ENCODE data around the gene ALDH16A1. TPM values are rescaled to one million over a fixed set of nuclear protein-coding genes. Genes with fewer than 3 reads are reported as not detected.

ALDH16A1 gene
- total RNA-seq, 1 donor from 2014 or later, result 61.4 TPM

GRCh38 chr19:49440439-49441209 lies 12.4 kb upstream of the ALDH16A1 start:
- Mint-ChIP-seq H3K4me1 (peaks cover 48% of the 10 kb centered on the region), H3K27me3 (peaks cover 63% of the 10 kb centered on the region), H3K9me3 (no peaks in the 10 kb centered on the region), H3K27ac (no peak overlapping the region), H3K36me3 (ENCODE audit: low read depth) (no peaks in the 10 kb centered on the region), H3K4me3 (peak overlapping the region; percentile 64)
- ChIA-PET POLR2A (interaction anchor here (0.8 kb wide), 2 partner anchors 11 to 49 kb away, joined by 3 read pairs; no protein-coding TSS in a partner anchor), CTCF (interaction anchor here (2.9 to 3.3 kb wide), 2 partner anchors 29 to 49 kb away, joined by 9 to 28 read pairs; no protein-coding TSS in a partner anchor)
- ATAC-seq (ENCODE audit: low read depth) (no peak), DNase-seq (no peak)
- intact Hi-C loops (cut with micrococcal nuclease), result loop anchor here (2.0 kb wide), 1 partner anchor 18 kb away; the partner anchor contains the start of gene PTH2
- TF ChIP-seq, protein P1, sequence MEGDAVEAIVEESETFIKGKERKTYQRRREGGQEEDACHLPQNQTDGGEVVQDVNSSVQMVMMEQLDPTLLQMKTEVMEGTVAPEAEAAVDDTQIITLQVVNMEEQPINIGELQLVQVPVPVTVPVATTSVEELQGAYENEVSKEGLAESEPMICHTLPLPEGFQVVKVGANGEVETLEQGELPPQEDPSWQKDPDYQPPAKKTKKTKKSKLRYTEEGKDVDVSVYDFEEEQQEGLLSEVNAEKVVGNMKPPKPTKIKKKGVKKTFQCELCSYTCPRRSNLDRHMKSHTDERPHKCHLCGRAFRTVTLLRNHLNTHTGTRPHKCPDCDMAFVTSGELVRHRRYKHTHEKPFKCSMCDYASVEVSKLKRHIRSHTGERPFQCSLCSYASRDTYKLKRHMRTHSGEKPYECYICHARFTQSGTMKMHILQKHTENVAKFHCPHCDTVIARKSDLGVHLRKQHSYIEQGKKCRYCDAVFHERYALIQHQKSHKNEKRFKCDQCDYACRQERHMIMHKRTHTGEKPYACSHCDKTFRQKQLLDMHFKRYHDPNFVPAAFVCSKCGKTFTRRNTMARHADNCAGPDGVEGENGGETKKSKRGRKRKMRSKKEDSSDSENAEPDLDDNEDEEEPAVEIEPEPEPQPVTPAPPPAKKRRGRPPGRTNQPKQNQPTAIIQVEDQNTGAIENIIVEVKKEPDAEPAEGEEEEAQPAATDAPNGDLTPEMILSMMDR (IDR thresholded peaks at IDR 0.05), result no peak

- peaks cover 5% of the 10 kb centered on the region for H3K36me3 Mint-ChIP-seq (ENCODE audit: low read depth)
- H3K9me3 Mint-ChIP-seq, result no peaks in the 10 kb centered on the region
- DNase-seq (no peak), ATAC-seq (ENCODE audit: low read depth) (no peak)
- ChIA-PET POLR2A (interaction anchor here (0.6 to 1.9 kb wide), 7 partner anchors 12 to 140 kb away, joined by 3 to 10 read pairs (median 4); partner anchors contain the start of genes ALDH16A1 and CD37), CTCF (interaction anchor here (1.9 to 3.3 kb wide), 3 partner anchors 29 to 140 kb away, joined by 7 to 28 read pairs (median 9); no protein-coding TSS in a partner anchor)
- intact Hi-C loops (cut with micrococcal nuclease), result loop anchor here (2.0 kb wide), 1 partner anchor 19 kb away; the partner anchor contains the start of gene PTH2
- H3K27me3 Mint-ChIP-seq, result peaks cover 55% of the 10 kb centered on the region
- TF ChIP-seq, protein P1 (IDR thresholded peaks at IDR 0.05), result no peak
- H3K27ac Mint-ChIP-seq, result no peak within 1 kb of the TSS
- peaks cover 41% of the 10 kb centered on the region for H3K4me1 Mint-ChIP-seq
- H3K4me3 Mint-ChIP-seq, result peak within 1 kb of the TSS; percentile 86
Measured at GRCh38 chr19:49441210-49441959, 11.6 kb upstream of the ALDH16A1 start, which contains the start of gene SLC17A7. SLC17A7 (minus strand) TSS chr19:49441527; CDS start chr19:49441379, 148 bp downstream.

GRCh38 chr19:49441960-49442350 lies 11.1 kb upstream of the ALDH16A1 start:
- peak overlapping the region; percentile 86 for H3K4me3 Mint-ChIP-seq
- no peaks in the 10 kb centered on the region for H3K9me3 Mint-ChIP-seq
- intact Hi-C loops (cut with micrococcal nuclease), result loop anchor here (2.0 kb wide), 2 partner anchors 13 to 19 kb away; partner anchors contain the start of gene PTH2
- peaks cover 49% of the 10 kb centered on the region for H3K27me3 Mint-ChIP-seq
- no peak for DNase-seq
- ChIA-PET POLR2A (interaction anchor here (0.6 to 1.9 kb wide), 6 partner anchors 11 to 141 kb away, joined by 4 to 10 read pairs (median 4); partner anchors contain the start of genes ALDH16A1 and CD37), CTCF (interaction anchor here (1.1 to 3.3 kb wide), 4 partner anchors 28 to 141 kb away, joined by 4 to 28 read pairs (median 8); no protein-coding TSS in a partner anchor)
- H3K27ac Mint-ChIP-seq, result no peak overlapping the region
- peaks cover 10% of the 10 kb centered on the region for H3K36me3 Mint-ChIP-seq (ENCODE audit: low read depth)
- peaks cover 35% of the 10 kb centered on the region for H3K4me1 Mint-ChIP-seq
- TF ChIP-seq, protein P1 (IDR thresholded peaks at IDR 0.05), result no peak
- ATAC-seq (ENCODE audit: low read depth), result no peak

- ChIA-PET CTCF (interaction anchor here (0.6 to 3.3 kb wide), 7 partner anchors 28 to 216 kb away, joined by 4 to 28 read pairs (median 5); no protein-coding TSS in a partner anchor), POLR2A (interaction anchor here (0.6 to 2.5 kb wide), 15 partner anchors 10 to 176 kb away, joined by 3 to 28 read pairs (median 4); partner anchors contain the start of genes ALDH16A1, CD37 and PIH1D1)
- Mint-ChIP-seq H3K4me1 (peaks cover 34% of the 10 kb centered on the region), H3K9me3 (no peaks in the 10 kb centered on the region), H3K36me3 (ENCODE audit: low read depth) (peaks cover 14% of the 10 kb centered on the region), H3K4me3 (peak overlapping the region; percentile 86), H3K27me3 (peaks cover 46% of the 10 kb centered on the region), H3K27ac (no peak overlapping the region)
- intact Hi-C loops (cut with micrococcal nuclease), result loop anchor here (2.0 kb wide), 1 partner anchor 14 kb away; no protein-coding TSS in a partner anchor
- TF ChIP-seq, protein P1 (IDR thresholded peaks at IDR 0.05), result no peak
- no peak for DNase-seq
- no peak for ATAC-seq (ENCODE audit: low read depth)
Measured at GRCh38 chr19:49442354-49442753, 10.7 kb upstream of the ALDH16A1 start.
